Activated CD4-positive, alpha-beta T cell treated with anti-CD3 and anti-CD28 coated beads, Interleukin-2, amount 10 ng/mL, durations not matched to agents 24 days and 14 days (primary cell): ENCODE data around the gene GC. TPM values are rescaled to one million over a fixed set of nuclear protein-coding genes. Genes with fewer than 3 reads are reported as not detected.
"Not testable (repeated sequence)": the region's sequence is repeated elsewhere in the genome, so short reads cannot be mapped to it uniquely, and the experiment has no call there.

Experiments used
- DNase-seq: peaks from one replicate; pipeline ENCODE4 v3.0.0; 2022
- H3K27ac Mint-ChIP-seq: one replicate; pipeline ENCODE4 v1.8.0; 2022; ENCODE audit warnings: mild to moderate bottlenecking, mixed read lengths
- H3K27me3 Mint-ChIP-seq: one replicate; pipeline ENCODE4 v1.8.0; 2022; ENCODE audit warnings: mixed read lengths
- H3K36me3 Mint-ChIP-seq: one replicate; pipeline ENCODE4 v1.8.0; 2022; ENCODE audit warnings: low read depth, mild to moderate bottlenecking, mixed read lengths
- H3K4me1 Mint-ChIP-seq: one replicate; pipeline ENCODE4 v1.8.0; 2021; ENCODE audit warnings: mixed read lengths
- H3K4me3 Mint-ChIP-seq: one replicate; pipeline ENCODE4 v1.8.0; 2022; ENCODE audit warnings: mild to moderate bottlenecking, moderate library complexity, mixed read lengths
- H3K9me3 Mint-ChIP-seq: one replicate; pipeline ENCODE4 v1.8.0; 2021; ENCODE audit warnings: mixed read lengths
- intact Hi-C: fragments of 100-400 bp; cut with micrococcal nuclease; formaldehyde crosslinking; loops from one replicate; pipeline ENCODE4 v1.15.1; 2023
- total RNA-seq: library from RNA; stranded (reverse); gene quantifications from 2 replicates; pipeline ENCODE4 v1.2.3, GENCODE V29; 2022

The GC gene, protein sequence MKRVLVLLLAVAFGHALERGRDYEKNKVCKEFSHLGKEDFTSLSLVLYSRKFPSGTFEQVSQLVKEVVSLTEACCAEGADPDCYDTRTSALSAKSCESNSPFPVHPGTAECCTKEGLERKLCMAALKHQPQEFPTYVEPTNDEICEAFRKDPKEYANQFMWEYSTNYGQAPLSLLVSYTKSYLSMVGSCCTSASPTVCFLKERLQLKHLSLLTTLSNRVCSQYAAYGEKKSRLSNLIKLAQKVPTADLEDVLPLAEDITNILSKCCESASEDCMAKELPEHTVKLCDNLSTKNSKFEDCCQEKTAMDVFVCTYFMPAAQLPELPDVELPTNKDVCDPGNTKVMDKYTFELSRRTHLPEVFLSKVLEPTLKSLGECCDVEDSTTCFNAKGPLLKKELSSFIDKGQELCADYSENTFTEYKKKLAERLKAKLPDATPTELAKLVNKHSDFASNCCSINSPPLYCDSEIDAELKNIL
- not detected in 2 replicates for total RNA-seq

DNA sequence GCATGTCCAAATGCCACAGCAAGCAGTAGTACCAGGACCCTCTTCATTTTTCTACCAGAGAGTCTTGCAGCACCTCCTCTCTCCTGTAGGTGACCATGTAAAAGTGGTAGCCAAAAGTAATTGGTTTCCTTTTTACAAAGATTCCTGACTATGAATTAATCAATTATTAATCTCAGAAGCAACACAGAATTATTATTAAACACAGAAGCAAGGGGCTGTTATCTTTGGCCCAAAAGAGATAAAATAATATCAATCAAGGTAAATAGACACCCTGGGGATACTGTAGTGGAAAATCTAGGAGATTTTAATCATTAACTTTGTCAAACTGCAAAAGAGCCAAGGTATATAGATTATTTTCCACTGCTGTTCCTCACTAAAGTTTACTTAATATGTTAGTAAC lies at the start of gene GC:
TSS of gene GC (minus strand) at position 108 of the 400 bp plus-strand sequence. CDS start at position 47, 61 bp downstream.
- H3K9me3 Mint-ChIP-seq, result no peaks in the 10 kb centered on the region
- H3K4me3 Mint-ChIP-seq, result no peak within 1 kb of the TSS
- H3K36me3 Mint-ChIP-seq, result no peaks in the 10 kb centered on the region
- no peaks in the 10 kb centered on the region for H3K4me1 Mint-ChIP-seq
- no peaks in the 10 kb centered on the region for H3K27me3 Mint-ChIP-seq
- no peak for DNase-seq
- intact Hi-C loops, result no loop called here
- no peak within 1 kb of the TSS for H3K27ac Mint-ChIP-seq

DNA sequence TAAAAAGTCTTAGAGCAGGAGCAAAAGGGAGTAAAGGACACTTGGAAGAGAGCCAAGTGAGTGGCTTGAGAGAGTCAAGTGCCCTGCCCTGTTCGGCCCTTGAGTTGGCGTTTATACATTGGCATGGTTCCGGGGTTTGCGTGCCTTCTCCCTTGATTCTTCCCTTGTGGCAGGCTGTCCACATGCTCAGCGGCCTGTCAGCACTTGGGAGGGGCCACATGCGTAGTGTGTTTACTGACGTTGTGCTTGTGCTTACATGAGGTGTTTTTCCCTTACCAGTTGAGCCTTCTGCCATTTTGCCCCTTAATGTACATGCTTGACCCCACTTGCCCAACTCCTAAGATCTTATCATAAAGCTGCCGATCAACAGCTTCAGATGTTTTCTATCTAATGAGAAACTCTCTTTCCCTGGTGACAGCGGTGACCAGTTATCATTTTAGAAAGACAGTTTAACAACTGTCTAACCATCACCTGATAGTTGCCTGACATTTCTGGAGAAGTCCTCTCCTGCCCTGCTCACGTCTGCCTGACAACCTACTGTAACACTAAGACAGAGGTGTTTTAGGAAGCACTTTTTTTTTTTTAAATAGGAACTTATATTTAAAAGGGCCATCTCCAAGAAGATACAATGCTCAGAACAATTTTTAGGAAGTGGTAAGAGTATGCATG lies 49.5 kb upstream of the GC start:
- H3K9me3 Mint-ChIP-seq, result no peaks in the 10 kb centered on the region
- H3K27me3 Mint-ChIP-seq, result no peaks in the 10 kb centered on the region
- intact Hi-C loops, result no loop called here
- H3K27ac Mint-ChIP-seq, result no peak overlapping the region
- H3K36me3 Mint-ChIP-seq, result no peaks in the 10 kb centered on the region
- no peak overlapping the region for H3K4me3 Mint-ChIP-seq
- DNase-seq, result no peak
- H3K4me1 Mint-ChIP-seq, result no peaks in the 10 kb centered on the region

DNA sequence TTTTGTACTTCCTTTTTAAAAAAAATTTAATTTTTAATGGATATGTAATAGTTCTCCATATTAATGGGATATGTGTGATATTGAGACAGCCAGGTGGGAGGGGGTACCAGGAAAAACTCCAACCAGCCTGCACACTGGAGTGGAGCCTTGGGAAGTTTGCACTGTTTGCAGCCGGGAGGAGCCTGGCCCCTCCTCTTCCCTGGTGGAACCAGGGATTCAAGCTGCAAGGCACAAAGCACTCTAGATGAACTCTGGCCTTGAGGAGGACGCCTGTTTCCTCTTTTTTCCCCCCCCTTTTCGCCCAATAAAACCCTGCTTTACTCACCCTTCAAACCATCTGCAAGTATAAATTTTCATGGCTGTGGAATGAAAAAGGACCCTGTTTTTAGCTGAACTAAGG lies 48.2 kb upstream of the GC start:
- DNase-seq, result no peak
- H3K27me3 Mint-ChIP-seq, result no peaks in the 10 kb centered on the region
- intact Hi-C loops, result no loop called here
- H3K4me1 Mint-ChIP-seq, result no peaks in the 10 kb centered on the region
- no peak overlapping the region for H3K4me3 Mint-ChIP-seq
- no peak overlapping the region for H3K27ac Mint-ChIP-seq
- H3K36me3 Mint-ChIP-seq, result no peaks in the 10 kb centered on the region
- no peaks in the 10 kb centered on the region for H3K9me3 Mint-ChIP-seq

DNA sequence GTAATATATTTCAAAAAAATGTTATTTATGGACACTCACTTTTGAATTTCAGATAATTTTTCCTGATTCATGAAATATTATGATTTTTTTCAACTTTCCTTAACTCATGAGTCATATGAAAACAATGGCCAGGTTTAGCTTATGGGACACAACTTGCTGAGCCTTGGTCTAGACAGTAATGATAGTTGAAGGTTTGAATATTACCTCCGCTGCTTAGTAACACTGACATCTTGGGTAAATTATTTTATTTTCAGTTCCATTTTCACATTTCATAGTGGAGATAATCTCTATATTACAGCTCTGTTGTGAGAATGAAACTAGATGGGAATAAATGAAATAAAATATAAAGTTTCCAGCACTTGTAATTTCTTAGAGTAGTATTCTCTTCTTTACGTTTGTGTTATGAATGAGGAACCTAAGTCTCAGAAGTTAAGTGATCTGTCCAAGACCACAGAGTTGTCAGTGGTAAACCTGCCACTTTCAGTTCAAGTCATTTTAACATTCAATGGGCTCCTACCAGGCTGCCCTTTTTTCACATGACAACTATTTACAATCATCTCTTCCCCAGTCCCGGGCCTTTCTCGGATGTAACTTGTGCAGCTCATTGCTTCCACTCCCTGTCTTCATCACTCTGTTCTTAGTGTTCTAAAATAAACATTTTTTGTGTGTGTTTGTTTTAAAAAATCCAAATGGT lies 46.8 kb upstream of the GC start:
- Mint-ChIP-seq H3K9me3 (peaks cover 5% of the 10 kb centered on the region), H3K27me3 (no peaks in the 10 kb centered on the region), H3K27ac (no peak overlapping the region), H3K4me3 (no peak overlapping the region), H3K36me3 (no peaks in the 10 kb centered on the region), H3K4me1 (no peaks in the 10 kb centered on the region)
- intact Hi-C loops, result no loop called here
- DNase-seq, result no peak

DNA sequence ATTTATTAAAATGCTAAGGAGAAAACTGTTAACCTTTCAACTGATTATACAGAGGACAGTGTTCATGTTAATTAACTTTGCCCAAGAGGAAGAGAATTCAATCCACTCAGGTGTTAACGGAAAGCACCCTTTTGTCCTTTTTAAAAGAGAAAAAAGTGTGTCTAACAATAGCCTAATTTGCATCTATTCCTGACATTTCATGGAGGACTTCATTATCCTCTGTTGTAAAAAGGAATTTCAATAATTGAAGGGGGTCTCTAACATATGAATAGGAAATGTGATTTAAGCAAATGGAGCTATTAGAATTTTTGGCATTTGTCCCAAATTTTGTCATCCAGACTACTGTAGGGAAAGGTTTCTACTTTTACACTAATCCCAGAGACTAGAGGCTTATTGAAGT lies 44.6 kb upstream of the GC start:
- no peak for DNase-seq
- no peak overlapping the region for H3K4me3 Mint-ChIP-seq
- no peaks in the 10 kb centered on the region for H3K27me3 Mint-ChIP-seq
- H3K36me3 Mint-ChIP-seq, result no peaks in the 10 kb centered on the region
- no peak overlapping the region for H3K27ac Mint-ChIP-seq
- peaks cover 5% of the 10 kb centered on the region for H3K9me3 Mint-ChIP-seq
- intact Hi-C loops, result no loop called here
- no peaks in the 10 kb centered on the region for H3K4me1 Mint-ChIP-seq

DNA sequence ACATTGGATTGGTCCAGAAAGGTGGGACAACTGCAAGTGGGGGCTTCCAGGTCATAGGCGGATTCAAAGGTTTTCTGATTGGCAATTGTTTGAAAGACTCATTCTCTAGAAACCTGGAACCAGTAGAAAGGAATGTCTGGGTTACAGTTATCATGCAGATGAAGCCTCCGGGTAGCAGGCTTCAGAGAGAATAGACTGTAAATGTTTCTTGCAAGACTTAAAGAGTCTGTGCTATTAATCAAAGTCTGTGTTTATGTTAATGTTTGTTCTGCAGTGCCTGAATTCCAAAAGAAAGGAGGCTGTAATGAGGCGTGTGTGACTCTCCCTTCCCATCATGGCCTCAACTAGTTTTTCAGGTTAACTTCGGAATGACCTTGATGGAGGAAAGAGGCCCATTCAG lies 43.9 kb upstream of the GC start:
- no peak overlapping the region for H3K27ac Mint-ChIP-seq
- peaks cover 5% of the 10 kb centered on the region for H3K9me3 Mint-ChIP-seq
- DNase-seq, result no peak
- no peaks in the 10 kb centered on the region for H3K36me3 Mint-ChIP-seq
- intact Hi-C loops, result no loop called here
- no peak overlapping the region for H3K4me3 Mint-ChIP-seq
- no peaks in the 10 kb centered on the region for H3K4me1 Mint-ChIP-seq
- H3K27me3 Mint-ChIP-seq, result no peaks in the 10 kb centered on the region

DNA sequence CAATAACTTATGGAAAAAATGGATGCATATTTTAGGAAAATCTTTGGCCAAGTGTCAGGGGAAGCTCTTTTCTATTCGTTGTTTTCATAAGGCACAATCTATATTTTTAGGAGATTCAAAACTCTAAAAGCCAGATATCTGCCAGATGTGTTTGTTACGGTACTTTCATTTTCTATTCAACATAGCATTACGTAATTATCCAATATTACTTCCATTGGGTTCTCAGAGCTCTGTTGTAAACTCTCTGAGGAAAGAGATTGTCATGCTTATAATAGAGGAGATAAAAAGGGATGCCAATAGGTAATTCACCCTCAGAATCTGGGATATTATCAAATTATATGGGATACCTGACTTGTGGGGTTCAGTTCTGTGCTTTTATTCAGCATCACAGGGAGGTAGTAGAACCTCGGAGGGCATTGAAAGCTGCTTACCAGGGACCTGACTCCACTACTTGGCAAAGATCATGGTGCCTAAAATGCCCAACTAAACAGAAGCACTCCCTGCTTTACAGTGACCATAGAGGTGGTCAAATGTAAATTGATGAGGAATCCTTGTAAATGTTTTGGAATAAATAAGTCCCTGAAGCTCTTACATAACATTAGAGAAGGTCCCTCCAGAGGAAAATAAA lies 32.9 kb upstream of the GC start:
- intact Hi-C loops, result no loop called here
- Mint-ChIP-seq H3K4me1 (no peaks in the 10 kb centered on the region), H3K4me3 (no peak overlapping the region), H3K27ac (no peak overlapping the region), H3K36me3 (no peaks in the 10 kb centered on the region), H3K27me3 (no peaks in the 10 kb centered on the region), H3K9me3 (no peaks in the 10 kb centered on the region)
- no peak for DNase-seq

DNA sequence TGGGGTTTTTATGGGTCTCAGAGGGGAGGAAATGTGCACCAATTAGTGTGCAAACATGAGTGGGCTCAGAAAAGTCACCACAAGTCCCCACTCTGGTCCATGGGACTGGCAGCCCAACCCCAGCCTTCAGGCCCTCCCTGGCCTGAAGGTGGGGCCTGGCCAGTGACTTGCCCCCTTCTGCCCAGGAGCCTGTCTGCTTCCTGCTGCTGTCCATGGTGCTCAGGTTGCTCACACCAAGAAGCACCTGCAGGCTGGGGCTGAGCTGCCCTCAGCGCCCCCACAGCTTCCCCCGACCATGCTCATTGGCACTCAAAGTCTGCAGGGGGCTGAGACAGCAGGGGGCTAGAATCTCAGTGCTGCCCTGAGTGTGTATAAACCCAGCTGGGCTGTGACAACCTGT lies 30.6 kb upstream of the GC start:
- H3K27me3 Mint-ChIP-seq, result no peaks in the 10 kb centered on the region
- no peaks in the 10 kb centered on the region for H3K9me3 Mint-ChIP-seq
- H3K27ac Mint-ChIP-seq, result no peak overlapping the region
- no peak for DNase-seq
- H3K4me1 Mint-ChIP-seq, result no peaks in the 10 kb centered on the region
- H3K4me3 Mint-ChIP-seq, result no peak overlapping the region
- no peaks in the 10 kb centered on the region for H3K36me3 Mint-ChIP-seq
- intact Hi-C loops, result no loop called here

DNA sequence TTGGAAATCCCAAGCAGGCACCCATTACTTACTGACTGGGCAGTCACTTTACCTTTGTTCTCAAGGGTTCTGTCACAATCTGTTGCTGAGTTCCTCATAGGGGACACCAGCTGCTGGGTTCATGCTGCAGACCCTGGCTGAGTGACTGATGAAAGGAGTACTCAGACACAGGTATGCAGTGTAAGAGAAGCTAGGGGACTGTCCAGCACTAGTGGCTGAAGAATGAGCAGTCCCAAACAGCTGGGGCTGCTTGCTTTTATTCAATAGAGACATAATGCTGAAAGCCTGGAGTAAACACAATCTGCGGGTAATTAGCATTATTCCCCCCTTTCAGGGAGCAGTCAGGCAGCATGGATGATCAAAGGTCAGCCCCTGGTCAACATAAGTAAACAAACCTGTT lies 25.9 kb upstream of the GC start:
- H3K4me1 Mint-ChIP-seq, intact Hi-C loops, H3K36me3 Mint-ChIP-seq, H3K4me3 Mint-ChIP-seq, H3K27ac Mint-ChIP-seq, DNase-seq, H3K27me3 Mint-ChIP-seq, H3K9me3 Mint-ChIP-seq: not testable (repeated sequence)

DNA sequence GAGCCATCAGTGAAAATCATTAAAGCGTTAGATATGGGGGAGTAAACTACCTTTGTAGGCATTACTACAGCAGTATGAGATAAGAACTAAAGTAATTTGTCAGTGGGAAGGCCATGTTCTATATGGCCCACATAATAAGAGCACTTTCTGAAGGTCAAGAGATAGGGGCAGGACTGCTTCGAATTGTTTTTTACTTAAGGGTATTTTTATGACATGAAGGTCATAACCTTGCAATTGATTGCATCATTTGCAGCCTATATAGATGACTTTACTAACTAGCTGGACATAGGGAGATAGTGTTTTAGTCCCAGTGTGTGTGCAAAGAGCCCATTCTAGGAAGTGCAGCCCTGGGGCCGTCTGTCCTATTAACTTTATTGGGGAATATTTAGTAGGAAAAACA lies 23.6 kb upstream of the GC start:
- H3K27me3 Mint-ChIP-seq, result no peaks in the 10 kb centered on the region
- intact Hi-C loops, result no loop called here

DNA sequence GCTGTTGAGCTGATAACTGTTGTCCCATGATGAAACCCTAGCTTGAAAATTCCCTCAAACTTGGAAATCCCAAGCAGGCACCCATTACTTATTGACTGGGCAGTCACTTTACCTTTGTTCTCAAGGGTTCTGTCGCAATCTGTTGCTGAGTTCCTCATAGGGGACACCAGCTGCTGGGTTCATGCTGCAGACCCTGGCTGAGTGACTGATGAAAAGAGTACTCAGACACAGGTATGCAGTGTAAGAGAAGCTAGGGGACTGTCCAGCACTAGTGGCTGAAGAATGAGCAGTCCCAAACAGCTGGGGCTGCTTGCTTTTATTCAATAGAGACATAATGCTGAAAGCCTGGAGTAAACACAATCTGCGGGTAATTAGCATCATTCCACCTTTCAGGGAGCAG lies 21.4 kb upstream of the GC start:
- H3K4me1 Mint-ChIP-seq, H3K27me3 Mint-ChIP-seq, DNase-seq, intact Hi-C loops, H3K4me3 Mint-ChIP-seq, H3K27ac Mint-ChIP-seq, H3K36me3 Mint-ChIP-seq, H3K9me3 Mint-ChIP-seq: not testable (repeated sequence)

More for the DNA sequence above, 23.6 kb upstream of the GC start:
- Mint-ChIP-seq H3K27ac (no peak overlapping the region), H3K36me3 (no peaks in the 10 kb centered on the region), H3K9me3 (no peaks in the 10 kb centered on the region), H3K4me3 (no peak overlapping the region), H3K4me1 (no peaks in the 10 kb centered on the region)
- DNase-seq, result no peak

DNA sequence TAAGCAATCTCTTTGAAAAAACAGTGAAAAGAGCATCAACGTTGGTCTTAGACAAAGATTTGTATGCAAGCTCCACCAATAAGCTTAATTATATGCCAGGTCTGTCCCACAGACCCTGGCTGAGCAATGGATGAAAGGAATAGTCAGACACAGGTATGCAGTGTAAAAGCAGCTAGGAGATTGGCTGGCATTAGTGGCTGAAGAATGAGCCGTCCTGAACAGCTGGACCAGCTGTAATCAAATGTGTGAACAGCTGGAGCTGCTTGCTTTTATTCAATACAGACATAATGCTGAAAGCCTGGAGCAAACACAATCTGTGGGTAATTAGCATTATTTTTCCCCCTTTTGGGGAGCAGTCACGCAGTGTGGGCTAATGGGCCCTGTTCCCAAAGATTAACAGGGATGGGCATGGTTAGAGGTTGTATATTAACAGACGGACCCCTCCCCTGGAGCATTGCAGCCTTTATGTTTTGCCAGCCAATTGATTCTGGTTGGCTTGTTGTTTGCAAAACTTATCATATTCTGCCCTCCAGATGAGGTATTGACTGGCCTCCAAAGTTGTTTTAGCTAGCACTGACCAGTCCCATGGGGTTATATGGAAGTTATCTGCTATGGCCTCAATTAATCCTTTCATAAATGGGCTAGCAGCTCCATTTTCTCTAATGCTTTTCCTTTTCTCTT lies 20.3 kb upstream of the GC start:
- H3K4me1 Mint-ChIP-seq, H3K27me3 Mint-ChIP-seq, H3K9me3 Mint-ChIP-seq, H3K36me3 Mint-ChIP-seq, DNase-seq, intact Hi-C loops, H3K27ac Mint-ChIP-seq, H3K4me3 Mint-ChIP-seq: not testable (repeated sequence)

DNA sequence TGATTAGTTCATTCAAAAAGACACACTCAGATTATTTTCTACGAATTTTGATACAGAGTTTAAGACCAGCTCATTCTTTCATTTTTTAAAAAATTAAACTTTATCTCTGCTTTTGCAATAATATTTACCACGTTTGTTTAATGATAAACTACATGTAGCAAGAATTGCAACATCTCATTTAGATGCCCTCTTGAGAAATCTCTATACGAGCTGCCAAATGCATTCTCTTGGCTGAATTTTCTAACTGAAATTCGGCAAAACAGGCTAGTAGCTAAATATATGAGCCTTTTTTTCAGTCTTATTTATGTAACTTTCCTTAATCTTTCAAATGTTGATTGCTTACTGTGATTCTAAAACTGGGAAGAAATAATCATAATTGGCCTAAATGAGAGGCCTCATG lies 2.1 kb upstream of the GC start:
- Mint-ChIP-seq H3K9me3 (no peaks in the 10 kb centered on the region), H3K4me3 (no peak overlapping the region)
- no peak for DNase-seq

More for the DNA sequence above, 2.1 kb upstream of the GC start:
- Mint-ChIP-seq H3K27ac (no peak overlapping the region), H3K27me3 (no peaks in the 10 kb centered on the region), H3K36me3 (no peaks in the 10 kb centered on the region), H3K4me1 (no peaks in the 10 kb centered on the region)
- intact Hi-C loops, result no loop called here
